SU-DHL-6 (cell line): Measurements from ENCODE around the gene AEBP1.

Experiments
- H2AFZ ChIP-seq: fragments of 200-600 bp; sonication (generic); 2 replicates; pipeline ENCODE4 v1.6.1; 2014; ENCODE audit warnings: low read depth, mild to moderate bottlenecking, moderate library complexity, mixed read lengths, antibody characterized with exemption, low read length; ENCODE audit not compliant: severe bottlenecking
- H3F3A ChIP-seq: fragments of 200-600 bp; shearing (Covaris generic); 2 replicates; pipeline ENCODE4 v1.6.0; 2016; ENCODE audit warnings: antibody characterized with exemption, mild to moderate bottlenecking; ENCODE audit not compliant: insufficient read depth
- H3K27ac ChIP-seq: fragments of 200-600 bp; sonication (generic); 2 replicates; pipeline ENCODE4 v1.5.1; 2016; ENCODE audit warnings: low read depth, mild to moderate bottlenecking, low read length, moderate library complexity, mixed read lengths
- H3K27me3 ChIP-seq: fragments of 200-600 bp; sonication (generic), shearing (Covaris generic); 2 replicates; pipeline ENCODE4 v1.6.0; 2014; ENCODE audit warnings: mild to moderate bottlenecking, low read length
- H3K36me3 ChIP-seq: fragments of 200-600 bp; sonication (generic); 2 replicates; pipeline ENCODE4 v1.6.1; 2014; ENCODE audit warnings: mild to moderate bottlenecking, low read length, mixed read lengths
- H3K4me2 ChIP-seq: fragments of 300-600, 200-600 bp; shearing (Covaris generic), sonication (generic); 2 replicates; pipeline ENCODE4 v1.6.0; 2014; ENCODE audit warnings: low read length, low read depth, mild to moderate bottlenecking; ENCODE audit not compliant: poor library complexity, severe bottlenecking
- H3K4me3 ChIP-seq: fragments of 200-600 bp; sonication (generic); 2 replicates; pipeline ENCODE4 v1.5.1; 2014; ENCODE audit warnings: antibody characterized with exemption, low read length, mild to moderate bottlenecking, mixed read lengths; ENCODE audit not compliant: insufficient read depth, poor library complexity, severe bottlenecking
- H3K79me2 ChIP-seq: fragments of 200-600 bp; sonication (generic); 2 replicates; pipeline ENCODE4 v1.6.1; 2014; ENCODE audit warnings: mild to moderate bottlenecking, low read length, moderate library complexity; ENCODE audit not compliant: insufficient read depth
- H3K9ac ChIP-seq: fragments of 200-600 bp; sonication (generic); 2 replicates; pipeline ENCODE4 v1.7.0; 2014; ENCODE audit warnings: mild to moderate bottlenecking, low read length
- H3K9me2 ChIP-seq: fragments of 200-600 bp; sonication (generic); replicated peaks from 2 replicates; pipeline ENCODE4 v1.6.1; 2014; ENCODE audit warnings: low read length; ENCODE audit not compliant: insufficient read depth
- H3K9me3 ChIP-seq: fragments of 200-600 bp; sonication (generic); 2 replicates; pipeline ENCODE4 v1.6.1; 2014; ENCODE audit warnings: low read length, mixed read lengths; ENCODE audit not compliant: insufficient read depth
- H4K20me1 ChIP-seq: fragments of 200-600 bp; sonication (generic); 2 replicates; pipeline ENCODE4 v1.6.1; 2014; ENCODE audit warnings: low read depth, mild to moderate bottlenecking, antibody characterized with exemption, low read length, moderate library complexity, mixed read lengths
- CTCF ChIP-seq: fragments of 200-600 bp; sonication (generic); IDR thresholded peaks from one replicate; pipeline ENCODE4 v1.5.1; 2017; ENCODE audit warnings: antibody characterized with exemption, mild to moderate bottlenecking, low read length, moderate library complexity; ENCODE audit not compliant: insufficient read depth, poor library complexity, severe bottlenecking
- EZH2phosphoT487 ChIP-seq: fragments of 200-600 bp; sonication (generic), shearing (Covaris generic); conservative IDR thresholded peaks from 2 replicates; pipeline ENCODE4 v1.6.1; 2018; ENCODE audit warnings: mild to moderate bottlenecking, antibody characterized with exemption, low read length, moderate library complexity, mixed read lengths

AEBP1 gene

DNA sequence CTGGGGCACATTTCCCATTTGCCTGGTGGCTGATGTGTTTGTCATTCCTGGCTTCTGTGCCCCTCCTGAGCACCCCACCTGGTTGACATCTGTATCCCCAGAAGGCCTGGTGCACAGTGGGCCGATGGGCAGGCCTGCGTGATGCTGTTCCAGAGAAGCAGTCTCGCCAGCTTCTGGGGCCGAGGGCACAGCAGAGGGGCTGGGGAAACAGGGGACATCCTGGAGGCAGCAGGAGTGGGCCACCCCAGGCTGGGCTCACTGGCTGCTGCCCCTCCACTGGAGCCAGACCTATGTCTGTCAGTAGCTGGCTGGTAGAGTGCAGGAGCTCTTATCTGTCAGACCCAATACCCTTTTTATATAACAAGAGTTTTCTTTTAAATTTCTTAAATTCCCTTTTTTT is 37.9 kb downstream of the AEBP1 start:
- TF ChIP-seq CTCF, result no peak
- TF ChIP-seq EZH2phosphoT487, result no peak
- no peaks in the 10 kb centered on the region for H3K27me3 ChIP-seq
- H3K4me3 ChIP-seq, result no peak overlapping the region
- H3K9me2 ChIP-seq, result no peaks in the 10 kb centered on the region
- no peaks in the 10 kb centered on the region for H3K79me2 ChIP-seq
- no peaks in the 10 kb centered on the region for H3K9me3 ChIP-seq
- no peaks in the 10 kb centered on the region for H4K20me1 ChIP-seq
- no peak overlapping the region for H2AFZ ChIP-seq
- no peaks in the 10 kb centered on the region for H3F3A ChIP-seq
- no peaks in the 10 kb centered on the region for H3K36me3 ChIP-seq
- H3K9ac ChIP-seq, result no peak overlapping the region
- no peak overlapping the region for H3K27ac ChIP-seq
- H3K4me2 ChIP-seq, result no peak overlapping the region

DNA sequence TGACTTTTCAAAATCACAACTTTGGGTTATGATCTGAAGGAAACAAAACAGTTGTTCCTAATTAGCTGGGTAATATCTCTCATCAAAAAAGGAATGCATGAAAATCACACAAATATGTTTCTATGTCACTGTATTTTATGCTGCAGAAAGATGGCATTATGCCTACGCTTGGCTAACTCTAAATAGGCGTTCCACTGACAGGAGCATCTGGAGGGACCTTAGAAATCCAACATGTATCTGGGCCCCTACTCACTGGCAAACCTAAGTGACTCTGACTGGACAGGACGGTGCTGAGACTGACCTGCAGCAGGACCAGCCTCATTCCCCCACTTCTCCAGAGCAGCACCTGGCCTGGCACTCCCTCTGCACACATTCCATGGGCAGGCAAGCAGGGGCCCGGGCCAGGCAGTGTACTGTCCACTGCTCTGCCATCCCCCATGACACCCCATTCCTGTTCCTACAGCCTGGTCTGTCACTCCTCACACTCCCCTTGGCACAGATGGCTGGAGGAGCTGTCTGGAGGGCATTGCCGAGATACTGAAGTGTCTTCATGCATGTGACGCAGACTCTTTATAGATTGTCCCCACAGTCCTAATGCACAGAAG is 39.6 kb downstream of the AEBP1 start:
- Histone ChIP-seq H3K36me3 (no peaks in the 10 kb centered on the region), H3K27ac (no peak overlapping the region), H2AFZ (no peak overlapping the region), H3K79me2 (no peaks in the 10 kb centered on the region), H3K4me2 (no peak overlapping the region), H3K9ac (no peak overlapping the region), H3K27me3 (no peaks in the 10 kb centered on the region), H4K20me1 (no peaks in the 10 kb centered on the region), H3K9me2 (no peaks in the 10 kb centered on the region), H3F3A (no peaks in the 10 kb centered on the region), H3K9me3 (no peaks in the 10 kb centered on the region), H3K4me3 (no peak overlapping the region)
- TF ChIP-seq EZH2phosphoT487, result no peak
- TF ChIP-seq CTCF, result no peak

GRCh38 chr7:44144426-44144967 is 40.4 kb downstream of the AEBP1 start:
- no peak overlapping the region for H3K4me3 ChIP-seq

More at GRCh38 chr7:44144426-44144967, 40.4 kb downstream of the AEBP1 start:
- Histone ChIP-seq H2AFZ (no peak overlapping the region), H4K20me1 (no peaks in the 10 kb centered on the region), H3K9ac (no peak overlapping the region), H3K9me3 (no peaks in the 10 kb centered on the region), H3K27ac (no peak overlapping the region), H3K36me3 (no peaks in the 10 kb centered on the region), H3K4me2 (no peak overlapping the region), H3K9me2 (no peaks in the 10 kb centered on the region), H3F3A (no peaks in the 10 kb centered on the region), H3K79me2 (no peaks in the 10 kb centered on the region), H3K27me3 (no peaks in the 10 kb centered on the region)
- TF ChIP-seq CTCF, result no peak
- TF ChIP-seq EZH2phosphoT487, result no peak
